Renal pelvis (tissue), 12 donors: ENCODE measurements around the gene HES4. TPM values are rescaled to one million over a fixed set of nuclear protein-coding genes. Genes with fewer than 3 reads are reported as not detected.

Source experiments
- DNase-seq: peaks from one replicate; pipeline ENCODE4 v3.0.0-alpha.2; 2013
- long read RNA-seq, 16 experiments: transcript quantifications; one replicate each; lab custom pipeline, GENCODE V29; 2026
- polyA plus RNA-seq, 3 donors: library from polyadenylated mRNA; unstranded; fragments of 120-200 nt; gene quantifications; one replicate each; pipeline ENCODE4 v1.2.1, GENCODE V29; 2013; ENCODE audit not compliant: insufficient read length in 3 of 3

The HES4 gene
- polyA plus RNA-seq = 10 to 100 TPM; 33.1 to 47.9 (median 43.2) TPM
- long read RNA-seq, donor 1, transcript HES4-201 (4 exons, 899 nt) = minor isoform, 30 of 112 reads
- long read RNA-seq, donor 1, transcript HES4-203 (2 exons, 1,038 nt) = major isoform, 57 of 112 reads
- long read RNA-seq, donor 1, transcript HES4-202 (3 exons, 1,040 nt) = minor isoform, 24 of 112 reads
- long read RNA-seq, donor 1, partial matches to known transcripts = 0 of 112 reads
- long read RNA-seq, donor 1, other reads (novel, unspliced or antisense) = 0 of 112 reads
- long read RNA-seq, donor 2, transcript HES4-203 (2 exons, 1,038 nt) = major isoform, 59 of 107 reads
- long read RNA-seq, donor 2, transcript HES4-204 (3 exons, 667 nt) = minor isoform, 6 of 107 reads
- long read RNA-seq, donor 2, transcript HES4-202 (3 exons, 1,040 nt) = minor isoform, 15 of 107 reads
- long read RNA-seq, donor 2, transcript HES4-201 (4 exons, 899 nt) = minor isoform, 27 of 107 reads
- long read RNA-seq, donor 2, partial matches to known transcripts = 0 of 107 reads
- long read RNA-seq, donor 2, other reads (novel, unspliced or antisense) = 0 of 107 reads
- long read RNA-seq, donor 3, transcript HES4-202 (3 exons, 1,040 nt) = minor isoform, 18 of 71 reads
- long read RNA-seq, donor 3, transcript HES4-203 (2 exons, 1,038 nt) = major isoform, 31 of 71 reads
- long read RNA-seq, donor 3, transcript HES4-201 (4 exons, 899 nt) = minor isoform, 19 of 71 reads
- long read RNA-seq, donor 3, partial matches to known transcripts = 0 of 71 reads
- long read RNA-seq, donor 3, other reads (novel, unspliced or antisense) = 0 of 71 reads
- long read RNA-seq, donor 4, transcript HES4-203 (2 exons, 1,038 nt) = major isoform, 47 of 105 reads
- long read RNA-seq, donor 4, transcript HES4-204 (3 exons, 667 nt) = minor isoform, 10 of 105 reads
- long read RNA-seq, donor 4, transcript HES4-201 (4 exons, 899 nt) = minor isoform, 24 of 105 reads
- long read RNA-seq, donor 4, transcript HES4-202 (3 exons, 1,040 nt) = minor isoform, 24 of 105 reads
- long read RNA-seq, donor 4, partial matches to known transcripts = 0 of 105 reads
- long read RNA-seq, donor 4, other reads (novel, unspliced or antisense) = 0 of 105 reads
- long read RNA-seq, donor 5, transcript HES4-201 (4 exons, 899 nt) = minor isoform, 16 of 70 reads
- long read RNA-seq, donor 5, transcript HES4-203 (2 exons, 1,038 nt) = major isoform, 23 of 70 reads
- long read RNA-seq, donor 5, transcript HES4-202 (3 exons, 1,040 nt) = minor isoform, 17 of 70 reads
- long read RNA-seq, donor 5, transcript HES4-204 (3 exons, 667 nt) = minor isoform, 14 of 70 reads
- long read RNA-seq, donor 5, partial matches to known transcripts = 0 of 70 reads
- long read RNA-seq, donor 5, other reads (novel, unspliced or antisense) = 0 of 70 reads
- long read RNA-seq, donor 6, transcript HES4-204 (3 exons, 667 nt) = minor isoform, 6 of 116 reads
- long read RNA-seq, donor 6, transcript HES4-201 (4 exons, 899 nt) = minor isoform, 31 of 116 reads
- long read RNA-seq, donor 6, transcript HES4-203 (2 exons, 1,038 nt) = major isoform, 68 of 116 reads
- long read RNA-seq, donor 6, transcript HES4-202 (3 exons, 1,040 nt) = minor isoform, 11 of 116 reads
- long read RNA-seq, donor 6, partial matches to known transcripts = 0 of 116 reads
- long read RNA-seq, donor 6, other reads (novel, unspliced or antisense) = 0 of 116 reads
- long read RNA-seq, donor 7, transcript HES4-204 (3 exons, 667 nt) = minor isoform, 14 of 157 reads
- long read RNA-seq, donor 7, transcript HES4-201 (4 exons, 899 nt) = minor isoform, 43 of 157 reads
- long read RNA-seq, donor 7, transcript HES4-202 (3 exons, 1,040 nt) = minor isoform, 24 of 157 reads
- long read RNA-seq, donor 7, transcript HES4-203 (2 exons, 1,038 nt) = major isoform, 50 of 157 reads
- long read RNA-seq, donor 7, partial matches to known transcripts = 16 of 157 reads
- long read RNA-seq, donor 7, other reads (novel, unspliced or antisense) = 10 of 157 reads
- long read RNA-seq, donor 8, partial matches to known transcripts = 0 of 4 reads
- long read RNA-seq, donor 8, other reads (novel, unspliced or antisense) = 0 of 4 reads
- long read RNA-seq, donor 9, transcript HES4-202 (3 exons, 1,040 nt) = minor isoform, 17 of 117 reads
- long read RNA-seq, donor 9, transcript HES4-201 (4 exons, 899 nt) = minor isoform, 29 of 117 reads
- long read RNA-seq, donor 9, transcript HES4-203 (2 exons, 1,038 nt) = major isoform, 46 of 117 reads
- long read RNA-seq, donor 9, transcript HES4-204 (3 exons, 667 nt) = minor isoform, 11 of 117 reads
- long read RNA-seq, donor 9, partial matches to known transcripts = 8 of 117 reads
- long read RNA-seq, donor 9, other reads (novel, unspliced or antisense) = 6 of 117 reads
- long read RNA-seq, donor 10, transcript HES4-201 (4 exons, 899 nt) = minor isoform, 34 of 118 reads
- long read RNA-seq, donor 10, transcript HES4-203 (2 exons, 1,038 nt) = major isoform, 51 of 118 reads
- long read RNA-seq, donor 10, transcript HES4-202 (3 exons, 1,040 nt) = minor isoform, 17 of 118 reads
- long read RNA-seq, donor 10, transcript HES4-204 (3 exons, 667 nt) = minor isoform, 9 of 118 reads
- long read RNA-seq, donor 10, partial matches to known transcripts = 0 of 118 reads
- long read RNA-seq, donor 10, other reads (novel, unspliced or antisense) = 7 of 118 reads
- long read RNA-seq, donor 11, transcript HES4-201 (4 exons, 899 nt) = minor isoform, 21 of 84 reads
- long read RNA-seq, donor 11, transcript HES4-202 (3 exons, 1,040 nt) = minor isoform, 10 of 84 reads
- long read RNA-seq, donor 11, transcript HES4-204 (3 exons, 667 nt) = minor isoform, 10 of 84 reads
- long read RNA-seq, donor 11, transcript HES4-203 (2 exons, 1,038 nt) = major isoform, 43 of 84 reads
- long read RNA-seq, donor 11, partial matches to known transcripts = 0 of 84 reads
- long read RNA-seq, donor 11, other reads (novel, unspliced or antisense) = 0 of 84 reads
- long read RNA-seq, donor 12, transcript HES4-203 (2 exons, 1,038 nt) = major isoform, 60 of 100 reads
- long read RNA-seq, donor 12, transcript HES4-201 (4 exons, 899 nt) = minor isoform, 13 of 100 reads
- long read RNA-seq, donor 12, transcript HES4-202 (3 exons, 1,040 nt) = minor isoform, 23 of 100 reads
- long read RNA-seq, donor 12, partial matches to known transcripts = 0 of 100 reads
- long read RNA-seq, donor 12, other reads (novel, unspliced or antisense) = 0 of 100 reads
- long read RNA-seq, donor 13, transcript HES4-201 (4 exons, 899 nt) = minor isoform, 15 of 85 reads
- long read RNA-seq, donor 13, transcript HES4-203 (2 exons, 1,038 nt) = major isoform, 43 of 85 reads
- long read RNA-seq, donor 13, transcript HES4-202 (3 exons, 1,040 nt) = minor isoform, 19 of 85 reads
- long read RNA-seq, donor 13, transcript HES4-204 (3 exons, 667 nt) = minor isoform, 8 of 85 reads
- long read RNA-seq, donor 13, partial matches to known transcripts = 0 of 85 reads
- long read RNA-seq, donor 13, other reads (novel, unspliced or antisense) = 0 of 85 reads
- long read RNA-seq, donor 14 = 0 reads
- long read RNA-seq, donor 15, transcript HES4-202 (3 exons, 1,040 nt) = minor isoform, 24 of 115 reads
- long read RNA-seq, donor 15, transcript HES4-201 (4 exons, 899 nt) = minor isoform, 34 of 115 reads
- long read RNA-seq, donor 15, transcript HES4-204 (3 exons, 667 nt) = minor isoform, 6 of 115 reads
- long read RNA-seq, donor 15, transcript HES4-203 (2 exons, 1,038 nt) = major isoform, 51 of 115 reads
- long read RNA-seq, donor 15, partial matches to known transcripts = 0 of 115 reads
- long read RNA-seq, donor 15, other reads (novel, unspliced or antisense) = 0 of 115 reads
- long read RNA-seq, donor 16, transcript HES4-202 (3 exons, 1,040 nt) = minor isoform, 10 of 87 reads
- long read RNA-seq, donor 16, transcript HES4-201 (4 exons, 899 nt) = minor isoform, 28 of 87 reads
- long read RNA-seq, donor 16, transcript HES4-203 (2 exons, 1,038 nt) = major isoform, 34 of 87 reads
- long read RNA-seq, donor 16, partial matches to known transcripts = 7 of 87 reads
- long read RNA-seq, donor 16, other reads (novel, unspliced or antisense) = 5 of 87 reads

GRCh38 chr1:999725-1000356, at the start of gene HES4:
HES4 (minus strand) TSS chr1:1000097; CDS start chr1:999973, 124 bp downstream.
- peak; percentile 92 for DNase-seq

DNA sequence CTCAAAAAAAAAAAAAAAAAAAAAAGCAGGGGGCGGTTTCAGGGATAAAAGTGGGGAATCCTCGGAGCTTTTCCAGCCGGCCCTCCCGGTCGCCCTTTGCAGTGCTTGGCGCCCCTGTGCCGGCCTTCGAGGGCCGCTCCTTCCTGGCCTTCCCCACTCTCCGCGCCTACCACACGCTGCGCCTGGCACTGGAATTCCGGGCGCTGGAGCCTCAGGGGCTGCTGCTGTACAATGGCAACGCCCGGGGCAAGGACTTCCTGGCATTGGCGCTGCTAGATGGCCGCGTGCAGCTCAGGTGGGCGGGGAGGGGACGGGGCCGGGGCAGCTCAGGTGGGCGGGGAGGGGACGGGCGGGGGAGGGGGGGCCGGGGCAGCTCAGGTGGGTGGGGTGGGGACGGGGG, 48.9 kb upstream of the HES4 start:
- no peak for DNase-seq

- DNase-seq = no peak
Measured at GRCh38 chr1:1047963-1048362, 48.1 kb upstream of the HES4 start.

DNA sequence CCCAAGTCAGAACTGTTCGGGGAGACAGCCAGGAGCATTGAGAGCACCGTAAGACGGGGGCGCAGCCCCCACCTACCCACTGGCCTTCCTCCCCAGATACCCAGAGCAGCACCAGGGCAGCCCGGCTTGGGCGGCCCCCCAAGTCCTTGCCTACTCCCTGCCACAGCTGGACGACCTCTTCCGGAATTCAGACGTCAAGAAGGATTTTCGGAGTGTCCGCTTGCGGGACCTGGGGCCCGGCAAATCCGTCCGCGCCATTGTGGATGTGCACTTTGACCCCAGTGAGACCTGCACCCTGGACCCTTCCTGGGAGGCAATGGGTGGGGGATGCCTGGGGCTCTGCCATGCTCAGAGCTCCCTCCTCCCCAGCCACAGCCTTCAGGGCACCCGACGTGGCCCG, 47.5 kb upstream of the HES4 start:
- DNase-seq = no peak

DNA sequence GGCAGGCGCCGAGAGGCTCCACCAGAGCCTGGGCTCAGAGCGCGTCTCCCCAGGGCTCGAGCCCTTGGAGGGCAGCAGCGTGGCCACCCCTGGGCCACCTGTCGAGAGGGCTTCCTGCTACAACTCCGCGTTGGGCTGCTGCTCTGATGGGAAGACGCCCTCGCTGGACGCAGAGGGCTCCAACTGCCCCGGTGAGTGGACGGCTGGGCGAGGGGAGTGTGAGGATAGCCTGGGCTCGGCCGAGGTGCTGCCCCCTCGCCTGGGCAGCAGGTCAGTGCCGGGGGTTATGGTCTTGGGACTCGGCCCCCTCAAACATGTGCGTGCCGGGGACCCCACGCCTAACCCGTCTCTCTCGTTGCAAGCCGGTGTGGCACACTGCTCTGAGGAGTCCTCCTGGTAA, 46.9 kb upstream of the HES4 start:
- DNase-seq = no peak

GRCh38 chr1:1046243-1046642, 46.3 kb upstream of the HES4 start:
- DNase-seq = no peak

DNA sequence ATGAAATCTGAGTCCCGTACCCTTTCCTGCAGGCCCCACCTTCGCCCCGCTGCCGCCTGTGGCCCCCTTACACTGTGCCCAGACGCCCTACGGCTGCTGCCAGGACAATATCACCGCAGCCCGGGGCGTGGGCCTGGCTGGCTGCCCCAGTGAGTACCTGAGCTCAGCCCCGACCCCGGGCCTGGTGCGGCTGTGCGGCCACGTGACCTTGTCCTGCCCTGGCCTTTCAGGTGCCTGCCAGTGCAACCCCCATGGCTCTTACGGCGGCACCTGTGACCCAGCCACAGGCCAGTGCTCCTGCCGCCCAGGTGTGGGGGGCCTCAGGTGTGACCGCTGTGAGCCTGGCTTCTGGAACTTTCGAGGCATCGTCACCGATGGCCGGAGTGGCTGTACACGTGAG, 45.2 kb upstream of the HES4 start:
- no peak for DNase-seq

DNA sequence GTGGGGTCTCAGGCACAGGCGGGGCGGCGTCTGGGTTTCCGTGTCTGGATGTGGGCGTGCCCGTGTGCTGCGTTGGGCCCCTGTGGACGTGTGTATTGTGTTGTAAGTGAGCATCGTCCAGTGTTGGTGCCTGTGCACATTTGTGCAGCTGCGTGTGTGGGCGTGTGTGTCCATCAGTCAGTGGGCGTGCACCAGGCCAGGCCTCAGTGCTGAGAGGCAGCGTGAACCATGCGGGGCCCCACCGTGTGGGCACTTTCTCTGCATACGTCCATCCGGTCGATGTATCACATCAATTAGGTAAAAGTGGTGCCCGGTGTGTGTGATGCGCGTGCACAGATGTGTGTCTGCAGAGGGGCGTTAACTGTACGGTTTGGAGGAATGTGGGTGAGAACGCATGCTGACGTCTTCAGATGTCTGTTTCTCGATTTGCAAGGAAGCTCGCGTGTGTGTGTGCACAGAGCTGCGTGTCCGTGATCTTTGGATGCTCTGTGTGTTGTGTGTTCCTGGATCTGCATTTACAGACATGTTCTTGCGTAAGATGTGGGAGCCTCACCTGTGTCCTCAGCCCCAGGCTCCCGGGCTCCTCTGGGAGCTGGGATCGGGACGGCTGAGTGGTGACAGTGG, 44.7 kb upstream of the HES4 start:
- DNase-seq = no peak

DNA sequence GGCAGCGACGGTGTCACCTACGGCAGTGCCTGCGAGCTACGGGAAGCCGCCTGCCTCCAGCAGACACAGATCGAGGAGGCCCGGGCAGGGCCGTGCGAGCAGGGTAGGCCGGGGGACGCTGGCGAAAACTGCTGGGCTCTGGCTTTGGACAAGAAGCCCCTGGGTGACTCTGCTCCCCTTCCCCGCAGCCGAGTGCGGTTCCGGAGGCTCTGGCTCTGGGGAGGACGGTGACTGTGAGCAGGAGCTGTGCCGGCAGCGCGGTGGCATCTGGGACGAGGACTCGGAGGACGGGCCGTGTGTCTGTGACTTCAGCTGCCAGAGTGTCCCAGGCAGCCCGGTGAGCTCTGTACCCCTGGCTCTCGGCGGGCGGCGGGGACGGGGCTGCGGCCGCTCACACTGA, 44.0 kb upstream of the HES4 start:
- DNase-seq = no peak

DNA sequence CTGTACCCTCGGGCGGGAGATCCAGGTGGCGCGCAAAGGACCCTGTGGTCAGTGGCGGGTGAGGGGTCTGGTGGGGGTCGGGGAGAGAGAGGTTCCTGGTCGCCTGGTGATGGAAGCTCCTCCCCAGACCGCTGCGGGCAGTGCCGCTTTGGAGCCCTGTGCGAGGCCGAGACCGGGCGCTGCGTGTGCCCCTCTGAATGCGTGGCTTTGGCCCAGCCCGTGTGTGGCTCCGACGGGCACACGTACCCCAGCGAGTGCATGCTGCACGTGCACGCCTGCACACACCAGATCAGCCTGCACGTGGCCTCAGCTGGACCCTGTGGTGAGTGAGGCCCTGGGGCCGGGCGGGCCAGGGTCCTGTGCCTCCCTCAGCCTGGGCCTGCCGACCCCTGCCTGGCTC, 43.5 kb upstream of the HES4 start:
- no peak for DNase-seq

GRCh38 chr1:1042835-1043234, 42.9 kb upstream of the HES4 start:
- no peak for DNase-seq

GRCh38 chr1:1041873-1042272, 42.0 kb upstream of the HES4 start:
- no peak for DNase-seq

DNA sequence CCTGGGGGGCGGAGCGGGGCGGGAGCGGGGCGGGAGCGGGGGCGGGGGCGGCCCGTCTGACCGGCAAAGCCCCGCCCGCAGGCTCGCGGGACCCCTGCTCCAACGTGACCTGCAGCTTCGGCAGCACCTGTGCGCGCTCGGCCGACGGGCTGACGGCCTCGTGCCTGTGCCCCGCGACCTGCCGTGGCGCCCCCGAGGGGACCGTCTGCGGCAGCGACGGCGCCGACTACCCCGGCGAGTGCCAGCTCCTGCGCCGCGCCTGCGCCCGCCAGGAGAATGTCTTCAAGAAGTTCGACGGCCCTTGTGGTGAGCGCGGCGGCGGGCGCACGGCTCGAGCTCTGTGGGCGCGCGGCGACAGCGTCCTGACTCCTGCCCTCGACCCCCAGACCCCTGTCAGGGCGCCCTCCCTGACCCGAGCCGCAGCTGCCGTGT, 41.2 kb upstream of the HES4 start:
- DNase-seq = no peak
